CD4-positive, alpha-beta memory T cell (primary cell): Measurements from ENCODE around the gene ANO7. TPM values are rescaled to one million over a fixed set of nuclear protein-coding genes. Genes with fewer than 3 reads are reported as not detected.
A peak's percentile ranks its signal among the peaks of the same experiment; 100 is the strongest.

Experiments
- CTCF ChIA-PET: fragments of 350-600 bp; sonication (Branson Sonifier 250); formaldehyde crosslinking; loops from one replicate; lab custom pipeline; 2021; ENCODE audit warnings: inconsistent platforms; ENCODE audit not compliant: partially characterized antibody; lab: Charles Lee
- POLR2A ChIA-PET: fragments of 350-600 bp; sonication (Branson Sonifier 250); formaldehyde crosslinking; loops from one replicate; lab custom pipeline; 2021; ENCODE audit not compliant: partially characterized antibody; lab: Charles Lee
- DNase-seq, 5 donors: peaks; one replicate each; pipeline versions ENCODE4 v3.0.0 to v3.0.0-alpha.2; 2020 to 2022; ENCODE audit warnings: mixed read lengths in 1 of 5
- H3K27ac ChIP-seq: one replicate; pipeline ENCODE4 v1.7.0; 2013; ENCODE audit warnings: low read depth, low read length
- H3K27me3 ChIP-seq: 2 replicates; pipeline ENCODE4 v1.7.0; 2013; ENCODE audit warnings: mild to moderate bottlenecking, low read length, moderate library complexity; ENCODE audit not compliant: insufficient read depth
- H3K36me3 ChIP-seq: 2 replicates; pipeline ENCODE4 v1.7.0; 2013; ENCODE audit warnings: mild to moderate bottlenecking, low read length, moderate library complexity; ENCODE audit not compliant: insufficient read depth
- H3K4me1 ChIP-seq: 2 replicates; pipeline ENCODE4 v1.7.0; 2013; ENCODE audit warnings: mild to moderate bottlenecking, low read length, moderate library complexity; ENCODE audit not compliant: insufficient read depth
- H3K4me3 ChIP-seq, 2 donors: one replicate each; pipeline ENCODE4 v1.7.0; 2013; ENCODE audit warnings: low read length in 2 of 2, mild to moderate bottlenecking in 1 of 2
- H3K9me3 ChIP-seq, 2 donors: one replicate each; pipeline ENCODE4 v1.7.0; 2013; ENCODE audit warnings: low read length in 2 of 2, control low read depth in 1 of 2; ENCODE audit not compliant: control insufficient read depth in 1 of 2
- H3K27ac Mint-ChIP-seq, 7 donors: one replicate each; pipeline ENCODE4 v1.8.0; 2020 to 2021; ENCODE audit warnings: mixed read lengths in 7 of 7, mild to moderate bottlenecking in 6 of 7, inconsistent platforms in 3 of 7, moderate library complexity in 3 of 7
- H3K27me3 Mint-ChIP-seq, 2 donors: one replicate each; pipeline ENCODE4 v1.8.0; 2020 to 2021; ENCODE audit warnings: mixed read lengths in 2 of 2
- H3K36me3 Mint-ChIP-seq, 2 donors: one replicate each; pipeline ENCODE4 v1.8.0; 2020 to 2021; ENCODE audit warnings: mixed read lengths in 2 of 2, inconsistent platforms in 1 of 2, mild to moderate bottlenecking in 1 of 2
- H3K4me1 Mint-ChIP-seq, 4 donors: one replicate each; pipeline ENCODE4 v1.8.0; 2020 to 2021; ENCODE audit warnings: mixed read lengths in 4 of 4, mild to moderate bottlenecking in 1 of 4
- H3K4me3 Mint-ChIP-seq, 8 donors: one replicate each; pipeline ENCODE4 v1.8.0; 2020 to 2021; ENCODE audit warnings: mixed read lengths in 8 of 8, mild to moderate bottlenecking in 7 of 8, moderate library complexity in 6 of 8, inconsistent platforms in 3 of 8
- H3K9me3 Mint-ChIP-seq, 8 donors: one replicate each; pipeline ENCODE4 v1.8.0; 2020 to 2021; ENCODE audit warnings: mixed read lengths in 8 of 8, mild to moderate bottlenecking in 5 of 8, inconsistent platforms in 3 of 8, moderate library complexity in 1 of 8
- intact Hi-C: fragments of 100-400 bp; cut with micrococcal nuclease; formaldehyde crosslinking; loops from one replicate; pipeline ENCODE4 v1.15.1; 2023
- polyA plus RNA-seq, 2 donors: library from polyadenylated mRNA; unstranded; fragments of 300-500 nt; fragmentation: Illumina TruSeq; gene quantifications; one replicate each; pipeline ENCODE4 v1.2.3, GENCODE V29; 2021
- total RNA-seq, 2 experiments: library from RNA; stranded (reverse); gene quantifications; one replicate each; pipeline ENCODE4 v1.2.3, GENCODE V29; 2021

The ANO7 gene
- total and polyA plus RNA-seq, 4 experiments from 2014 or later = 0.13 to 0.81 (median 0.53) TPM; not detected in 1

- no peak for DNase-seq
- H3K27me3 ChIP-seq = no peaks in the 10 kb centered on the region
- POLR2A ChIA-PET = no interaction called here
- no peak overlapping the region for H3K27ac ChIP-seq
- H3K27me3 Mint-ChIP-seq = no peaks in the 10 kb centered on the region
- no peak overlapping the region for H3K4me3 Mint-ChIP-seq
- peaks cover 0 to 2% (median 0%) of the 10 kb centered on the region in 8 donors for H3K9me3 Mint-ChIP-seq
- peaks cover 10% of the 10 kb centered on the region for H3K4me1 ChIP-seq
- peaks cover 7 to 22% (median 9%) of the 10 kb centered on the region in 4 donors for H3K4me1 Mint-ChIP-seq
- H3K36me3 ChIP-seq = peaks cover under 1% of the 10 kb centered on the region
- intact Hi-C loops = no loop called here
- H3K4me3 ChIP-seq = no peak overlapping the region
- peaks cover 12 to 17% of the 10 kb centered on the region in 2 donors for H3K36me3 Mint-ChIP-seq
- H3K9me3 ChIP-seq = no peaks in the 10 kb centered on the region
- CTCF ChIA-PET = no interaction called here
- peak overlapping the region in 1 of 7 donors; percentile 66 for H3K27ac Mint-ChIP-seq
Observed at GRCh38 chr2:241223211-241224017, 34.9 kb downstream of the ANO7 start.

DNA sequence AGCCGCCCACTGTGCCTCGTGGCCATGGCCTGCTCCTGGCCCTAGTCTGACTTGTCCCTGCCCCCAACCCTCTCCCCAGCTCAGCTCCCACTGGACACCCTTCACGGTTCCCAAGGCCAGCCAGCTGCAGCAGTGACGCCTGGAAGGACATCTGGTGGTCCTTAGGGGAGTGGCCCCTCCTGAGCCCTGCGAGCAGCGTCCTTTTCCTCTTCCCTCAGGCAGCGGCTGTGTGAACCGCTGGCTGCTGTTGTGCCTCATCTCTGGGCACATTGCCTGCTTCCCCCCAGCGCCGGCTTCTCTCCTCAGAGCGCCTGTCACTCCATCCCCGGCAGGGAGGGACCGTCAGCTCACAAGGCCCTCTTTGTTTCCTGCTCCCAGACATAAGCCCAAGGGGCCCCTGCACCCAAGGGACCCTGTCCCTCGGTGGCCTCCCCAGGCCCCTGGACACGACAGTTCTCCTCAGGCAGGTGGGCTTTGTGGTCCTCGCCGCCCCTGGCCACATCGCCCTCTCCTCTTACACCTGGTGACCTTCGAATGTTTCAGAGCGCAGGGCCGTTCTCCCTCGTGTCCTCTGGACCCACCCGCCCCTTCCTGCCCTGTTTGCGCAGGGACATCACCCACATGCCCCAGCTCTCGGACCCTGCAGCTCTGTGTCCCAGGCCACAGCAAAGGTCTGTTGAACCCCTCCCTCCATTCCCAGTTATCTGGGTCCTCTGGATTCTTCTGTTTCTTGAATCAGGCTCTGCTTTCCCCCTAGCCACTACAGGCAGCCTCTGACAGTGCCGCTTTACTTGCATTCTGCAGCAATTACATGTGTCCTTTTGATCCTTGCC is 35.8 kb downstream of the ANO7 start:
- no peak overlapping the region for H3K4me3 Mint-ChIP-seq
- CTCF ChIA-PET = no interaction called here
- peaks cover 16 to 19% of the 10 kb centered on the region in 2 donors for H3K36me3 Mint-ChIP-seq
- intact Hi-C loops = no loop called here
- H3K27me3 Mint-ChIP-seq = no peaks in the 10 kb centered on the region
- peaks cover 0 to 14% (median 2%) of the 10 kb centered on the region in 4 donors for H3K4me1 Mint-ChIP-seq
- Histone ChIP-seq H3K27me3 (no peaks in the 10 kb centered on the region), H3K27ac (no peak overlapping the region), H3K9me3 (no peaks in the 10 kb centered on the region), H3K4me3 (no peak overlapping the region), H3K4me1 (peaks cover 2% of the 10 kb centered on the region), H3K36me3 (peaks cover 9% of the 10 kb centered on the region)
- POLR2A ChIA-PET = no interaction called here
- peaks cover 0 to 2% (median 0%) of the 10 kb centered on the region in 8 donors for H3K9me3 Mint-ChIP-seq
- H3K27ac Mint-ChIP-seq = peak overlapping the region in 2 of 7 donors; percentile 45 to 72
- no peak for DNase-seq

GRCh38 chr2:241224851-241225438 is 36.5 kb downstream of the ANO7 start:
- Mint-ChIP-seq H3K27me3 (no peaks in the 10 kb centered on the region), H3K36me3 (peaks cover 20 to 21% of the 10 kb centered on the region in 2 donors), H3K4me1 (peaks cover 0 to 13% (median under 1%) of the 10 kb centered on the region in 4 donors), H3K9me3 (peaks cover 0 to 2% (median 0%) of the 10 kb centered on the region in 8 donors), H3K4me3 (no peak overlapping the region), H3K27ac (peak overlapping the region in 2 of 7 donors; percentile 45 to 72)
- no peaks in the 10 kb centered on the region for H3K9me3 ChIP-seq
- CTCF ChIA-PET = no interaction called here
- intact Hi-C loops = no loop called here
- H3K27me3 ChIP-seq = no peaks in the 10 kb centered on the region
- no peak overlapping the region for H3K4me3 ChIP-seq
- POLR2A ChIA-PET = interaction anchor here (1.1 kb wide), 1 partner anchor 8 kb away, joined by 3 read pairs; no protein-coding TSS in a partner anchor
- no peaks in the 10 kb centered on the region for H3K4me1 ChIP-seq
- peaks cover 13% of the 10 kb centered on the region for H3K36me3 ChIP-seq
- H3K27ac ChIP-seq = no peak overlapping the region
- no peak for DNase-seq

DNA sequence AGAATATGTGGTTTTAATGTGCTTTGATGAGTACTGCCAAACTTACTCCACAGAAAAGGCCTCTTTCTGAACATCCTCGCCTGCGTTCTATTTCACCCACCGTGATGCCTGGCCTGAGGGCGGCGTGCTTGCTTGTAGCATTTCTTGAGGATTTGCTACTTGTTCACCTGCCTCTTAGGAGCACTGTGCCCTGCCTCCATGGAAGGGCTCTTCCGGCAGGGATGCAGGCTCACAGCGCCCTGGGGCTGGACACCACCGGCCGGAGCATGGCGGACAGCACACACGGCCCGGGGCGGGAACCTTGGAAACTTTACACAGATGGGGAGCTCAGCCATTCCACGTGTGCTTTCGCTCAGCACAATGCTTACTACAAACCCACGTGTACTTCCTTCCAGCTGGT is 37.1 kb downstream of the ANO7 start:
- no peak for DNase-seq
- H3K9me3 Mint-ChIP-seq = peaks cover 0 to 2% (median 0%) of the 10 kb centered on the region in 8 donors
- ChIA-PET POLR2A (interaction anchor here (1.1 kb wide), 1 partner anchor 9 kb away, joined by 3 read pairs; no protein-coding TSS in a partner anchor), CTCF (no interaction called here)
- Histone ChIP-seq H3K27ac (no peak overlapping the region), H3K9me3 (no peaks in the 10 kb centered on the region), H3K4me1 (no peaks in the 10 kb centered on the region), H3K36me3 (peaks cover 19% of the 10 kb centered on the region), H3K27me3 (no peaks in the 10 kb centered on the region), H3K4me3 (no peak overlapping the region)
- intact Hi-C loops = no loop called here
- no peak overlapping the region for H3K27ac Mint-ChIP-seq
- H3K4me1 Mint-ChIP-seq = peaks cover 0 to 13% (median under 1%) of the 10 kb centered on the region in 4 donors
- H3K27me3 Mint-ChIP-seq = no peaks in the 10 kb centered on the region
- no peak overlapping the region for H3K4me3 Mint-ChIP-seq
- peaks cover 25 to 26% of the 10 kb centered on the region in 2 donors for H3K36me3 Mint-ChIP-seq

DNA sequence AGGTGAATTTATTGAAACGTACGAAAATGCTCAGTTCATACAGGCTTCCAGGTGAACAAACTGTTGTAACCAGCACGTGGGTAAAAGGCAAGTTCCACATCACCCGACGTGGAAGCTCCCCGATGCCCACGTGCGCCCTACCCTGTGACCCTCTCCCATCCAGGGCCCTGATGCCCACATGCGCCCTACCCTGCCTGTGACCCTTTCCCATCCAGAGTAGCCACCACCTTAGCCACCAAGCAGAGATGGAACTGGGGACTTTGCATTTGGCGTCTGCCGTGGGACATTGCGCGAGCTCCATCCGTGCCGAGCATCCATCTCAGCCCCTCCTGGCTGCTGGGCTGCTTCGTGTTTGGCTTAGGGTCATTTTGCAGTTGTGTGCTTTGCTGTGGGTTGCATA is 37.5 kb downstream of the ANO7 start:
- POLR2A ChIA-PET = interaction anchor here (1.1 kb wide), 1 partner anchor 9 kb away, joined by 3 read pairs; no protein-coding TSS in a partner anchor
- intact Hi-C loops = no loop called here
- H3K36me3 ChIP-seq = peaks cover 23% of the 10 kb centered on the region
- peaks cover 0 to 13% (median under 1%) of the 10 kb centered on the region in 4 donors for H3K4me1 Mint-ChIP-seq
- no peaks in the 10 kb centered on the region for H3K9me3 ChIP-seq
- no peak overlapping the region for H3K27ac Mint-ChIP-seq
- H3K27ac ChIP-seq = no peak overlapping the region
- CTCF ChIA-PET = no interaction called here
- no peak for DNase-seq
- no peaks in the 10 kb centered on the region for H3K27me3 ChIP-seq
- H3K4me3 Mint-ChIP-seq = no peak overlapping the region
- H3K4me3 ChIP-seq = no peak overlapping the region
- peaks cover 0 to 2% (median 0%) of the 10 kb centered on the region in 8 donors for H3K9me3 Mint-ChIP-seq
- no peaks in the 10 kb centered on the region for H3K27me3 Mint-ChIP-seq
- peaks cover 28 to 29% of the 10 kb centered on the region in 2 donors for H3K36me3 Mint-ChIP-seq
- H3K4me1 ChIP-seq = no peaks in the 10 kb centered on the region

DNA sequence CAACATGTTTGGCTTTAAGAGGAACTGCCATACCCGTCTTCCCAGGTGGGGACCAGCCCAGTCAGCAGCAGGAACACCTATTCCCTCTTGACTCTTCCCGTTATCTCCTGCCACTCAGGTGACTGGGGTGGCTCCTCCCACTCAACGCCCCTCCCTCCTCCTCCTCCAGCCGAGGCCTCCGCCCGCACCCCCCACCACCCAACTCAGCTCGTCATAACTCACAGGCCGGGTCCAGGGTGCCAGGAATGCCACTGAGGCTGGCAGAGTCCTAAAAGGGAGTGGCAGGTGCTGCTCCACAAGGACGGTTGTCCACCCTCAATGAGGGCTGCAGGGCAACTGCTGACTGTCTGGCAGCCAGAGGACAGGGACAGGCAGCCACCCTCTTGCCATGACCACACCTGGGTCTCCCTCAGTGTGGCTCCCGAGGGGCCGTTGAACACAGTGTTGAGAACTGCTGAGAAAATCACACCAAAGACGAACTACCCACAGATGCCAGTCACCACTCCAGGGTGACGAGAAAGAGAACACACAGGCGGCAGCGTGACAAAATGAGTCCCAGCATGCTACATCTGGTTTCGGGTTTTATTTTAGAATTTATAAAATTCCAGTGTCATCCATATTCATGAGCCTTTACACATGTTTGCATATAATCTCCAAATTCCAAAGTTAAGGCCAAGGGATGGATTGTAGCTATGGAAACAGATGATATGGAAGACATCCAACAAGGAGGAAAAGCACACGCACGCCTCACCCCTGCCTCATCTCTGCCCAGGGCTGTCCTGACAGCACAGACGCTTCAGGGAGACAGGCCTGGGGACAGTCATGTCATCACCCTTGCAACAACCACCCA is 38.5 kb downstream of the ANO7 start:
- Histone ChIP-seq H3K27ac (no peak overlapping the region), H3K36me3 (peaks cover 28% of the 10 kb centered on the region), H3K9me3 (no peaks in the 10 kb centered on the region), H3K4me3 (no peak overlapping the region), H3K4me1 (no peaks in the 10 kb centered on the region), H3K27me3 (no peaks in the 10 kb centered on the region)
- POLR2A ChIA-PET = no interaction called here
- H3K4me3 Mint-ChIP-seq = no peak overlapping the region
- H3K9me3 Mint-ChIP-seq = peaks cover 0 to 2% (median 0%) of the 10 kb centered on the region in 8 donors
- intact Hi-C loops = no loop called here
- no peak overlapping the region for H3K27ac Mint-ChIP-seq
- CTCF ChIA-PET = interaction anchor here (1.6 kb wide), 1 partner anchor 8 kb away, joined by 6 read pairs; no protein-coding TSS in a partner anchor
- peaks cover 0 to 18% (median under 1%) of the 10 kb centered on the region in 4 donors for H3K4me1 Mint-ChIP-seq
- peaks cover 36 to 37% of the 10 kb centered on the region in 2 donors for H3K36me3 Mint-ChIP-seq
- H3K27me3 Mint-ChIP-seq = no peaks in the 10 kb centered on the region
- no peak for DNase-seq
